HepG2 (cell line): ENCODE data around the gene ADAMTS15. TPM values are rescaled to one million over a fixed set of nuclear protein-coding genes. Genes with fewer than 3 reads are reported as not detected.

Experiments
- ATAC-seq: fragments of 200-7000 bp; cut with Tn5 transposase; 3 replicates; pipeline ENCODE4 v1.9.1; 2020; ENCODE audit warnings: mild to moderate bottlenecking, moderate library complexity
- BruUV-seq: library from RNA; stranded (reverse); fragments of 400-500 nt; replicated peaks from 2 replicates; lab custom pipeline; 2021; lab: Mats Ljungman, UMichigan
- CTCF ChIA-PET: fragments of 300-600 bp; formaldehyde crosslinking; extraction: SDS; loops from one replicate; lab custom pipeline; 2021; ENCODE audit warnings: low total read pairs, inconsistent platforms, low intra/inter-chr PET ratio; lab: Yijun Ruan, JAX
- POLR2A ChIA-PET: fragments of 350-600 bp; sonication (Branson Sonifier 250); formaldehyde crosslinking; loops from one replicate; lab custom pipeline; 2020; ENCODE audit warnings: antibody characterized with exemption, inconsistent platforms; lab: Yijun Ruan, JAX
- DNase-seq: peaks from one replicate; pipeline ENCODE4 v3.0.0-alpha.2; 2015; ENCODE audit warnings: low spot score
- FAIRE-seq: peaks from 3 replicates; lab custom pipeline; 2011; peaks lifted over from hg19 to GRCh38; lab: Jason Lieb, UNC
- H2AFZ ChIP-seq: one replicate; pipeline ENCODE4 v1.6.1; 2011; ENCODE audit warnings: low read length, inconsistent platforms
- H3K27ac ChIP-seq: fragments of 300-600 bp; 3 replicates; pipeline ENCODE4 v1.8.0; 2011; ENCODE audit warnings: mixed run types, mild to moderate bottlenecking, mixed read lengths, low read length, inconsistent platforms; ENCODE audit not compliant: insufficient read depth; ENCODE audit errors: extremely low read length
- H3K27me3 ChIP-seq, 2 experiments: fragments of 200-600 bp in 1 of 2; 2 replicates in 1 of 2; 3 replicates in 1 of 2; pipeline versions ENCODE4 v1.6.0 to v1.8.0; 2011; ENCODE audit warnings: low read length in 2 of 2, mild to moderate bottlenecking in 2 of 2, moderate library complexity in 2 of 2, inconsistent platforms in 1 of 2; ENCODE audit not compliant: insufficient read depth in 2 of 2, control insufficient read depth in 1 of 2
- H3K36me3 ChIP-seq, 2 experiments: fragments of 200-600 bp in 1 of 2; replicated peaks in 1 of 2; 2 replicates in 1 of 2; 3 replicates in 1 of 2; pipeline versions ENCODE4 v1.5.1 to v1.8.0; 2011; ENCODE audit warnings: low read length in 2 of 2, inconsistent platforms in 1 of 2; ENCODE audit not compliant: insufficient read depth in 2 of 2, control insufficient read depth in 1 of 2
- H3K4me1 ChIP-seq: 2 replicates; pipeline ENCODE4 v1.5.1; 2012; ENCODE audit warnings: low read length, inconsistent platforms; ENCODE audit not compliant: insufficient read depth
- H3K4me2 ChIP-seq: 2 replicates; pipeline ENCODE4 v1.6.0; 2011; ENCODE audit warnings: low read depth, low read length, inconsistent platforms
- H3K4me3 ChIP-seq, 3 experiments: fragments of 200-600 bp in 1 of 3; sonication (generic), shearing (Covaris generic) in 1 of 3; replicated peaks in 1 of 3; 2 replicates each; pipeline ENCODE4 v1.5.1; 2011 to 2016; ENCODE audit warnings: low read length in 3 of 3, inconsistent platforms in 2 of 3, low read depth in 2 of 3, mild to moderate bottlenecking in 2 of 3, control low read depth in 1 of 3, mixed read lengths in 1 of 3; ENCODE audit not compliant: insufficient read depth in 1 of 3
- H3K79me2 ChIP-seq: one replicate; pipeline ENCODE4 v1.6.1; 2011; ENCODE audit warnings: low read length, inconsistent platforms; ENCODE audit not compliant: insufficient read depth
- H3K9ac ChIP-seq: 2 replicates; pipeline ENCODE4 v1.6.0; 2011; ENCODE audit warnings: mild to moderate bottlenecking, low read depth, low read length, inconsistent platforms; ENCODE audit not compliant: insufficient read depth
- H3K9me3 ChIP-seq: 2 replicates; pipeline ENCODE4 v1.5.1; 2012; ENCODE audit warnings: mild to moderate bottlenecking, low read length
- H4K20me1 ChIP-seq: 2 replicates; pipeline ENCODE4 v1.6.0; 2011; ENCODE audit warnings: inconsistent platforms, mild to moderate bottlenecking, low read length, moderate library complexity; ENCODE audit not compliant: insufficient read depth
- ARID2 ChIP-seq: sonication (generic); formaldehyde crosslinking; IDR thresholded peaks from 2 replicates; pipeline ENCODE4 v1.8.1; 2022; ENCODE audit warnings: mild to moderate bottlenecking, missing genetic modification reagents, borderline replicate concordance
- BCL6 ChIP-seq: IDR thresholded peaks from 2 replicates; pipeline ENCODE4 v1.6.1; 2016; ENCODE audit warnings: missing genetic modification reagents, missing compliant biosample characterization
- CHD2 ChIP-seq: IDR thresholded peaks from 2 replicates; pipeline ENCODE4 v1.6.1; 2011; ENCODE audit warnings: low read depth, low read length, improper control_type of control experiment
- ETS1 ChIP-seq: sonication (generic); formaldehyde crosslinking; IDR thresholded peaks from 2 replicates; pipeline ENCODE4 v1.4.0; 2020; ENCODE audit warnings: missing genetic modification reagents
- GABPB1 ChIP-seq: IDR thresholded peaks from 2 replicates; pipeline ENCODE4 v1.6.1; 2016; ENCODE audit warnings: mild to moderate bottlenecking, missing genetic modification reagents, moderate library complexity, missing compliant biosample characterization
- KDM3A ChIP-seq: IDR thresholded peaks from 2 replicates; pipeline ENCODE4 v1.6.1; 2018; ENCODE audit warnings: low read depth, missing compliant biosample characterization
- KMT2B ChIP-seq: IDR thresholded peaks from 2 replicates; pipeline ENCODE4 v1.6.1; 2016; ENCODE audit warnings: missing genetic modification reagents, missing compliant biosample characterization
- LBX2 ChIP-seq: sonication (generic); formaldehyde crosslinking; IDR thresholded peaks from 2 replicates; pipeline ENCODE4 v1.5.0; 2020; ENCODE audit warnings: missing genetic modification reagents, mild to moderate bottlenecking, borderline replicate concordance
- RBM22 ChIP-seq: fragments of 200-400 bp; formaldehyde crosslinking; optimal IDR thresholded peaks from 2 replicates; pipeline ENCODE3; 2017; ENCODE audit warnings: mild to moderate bottlenecking, low read length, moderate library complexity
- RORA ChIP-seq: sonication (generic); formaldehyde crosslinking; IDR thresholded peaks from 2 replicates; pipeline ENCODE4 v1.5.0; 2020; ENCODE audit warnings: mild to moderate bottlenecking, missing genetic modification reagents, moderate library complexity
- SP5 ChIP-seq: IDR thresholded peaks from 2 replicates; pipeline ENCODE4 v1.6.1; 2016; ENCODE audit warnings: low read depth, borderline replicate concordance
- TFAP4 ChIP-seq: sonication (generic); IDR thresholded peaks from 2 replicates; pipeline ENCODE4 v1.6.1; 2016; ENCODE audit warnings: low read depth, borderline replicate concordance
- ZNF256 ChIP-seq: sonication (generic); formaldehyde crosslinking; conservative IDR thresholded peaks from 2 replicates; pipeline ENCODE4 v1.4.0; 2020; ENCODE audit warnings: missing genetic modification reagents
- ZNF280D ChIP-seq: sonication (generic); formaldehyde crosslinking; IDR thresholded peaks from 2 replicates; pipeline ENCODE4 v1.5.1; 2020; ENCODE audit warnings: mild to moderate bottlenecking, missing genetic modification reagents
- ZNF496 ChIP-seq: sonication (generic); formaldehyde crosslinking; IDR thresholded peaks from 2 replicates; pipeline ENCODE4 v1.8.1; 2023; ENCODE audit warnings: mild to moderate bottlenecking, moderate library complexity, missing genetic modification reagents; ENCODE audit not compliant: insufficient replicate concordance
- ZNF709 ChIP-seq: sonication (generic); formaldehyde crosslinking; IDR thresholded peaks from 2 replicates; pipeline ENCODE4 v1.5.0; 2020; ENCODE audit warnings: mild to moderate bottlenecking, missing genetic modification reagents
- ZNF737 ChIP-seq: sonication (generic); formaldehyde crosslinking; IDR thresholded peaks from 2 replicates; pipeline ENCODE4 v1.5.0; 2020; ENCODE audit warnings: missing genetic modification reagents, mild to moderate bottlenecking, borderline replicate concordance
- ZUFSP ChIP-seq: sonication (generic); formaldehyde crosslinking; IDR thresholded peaks from 2 replicates; pipeline ENCODE4 v1.9.0; 2021; ENCODE audit warnings: missing genetic modification reagents, mild to moderate bottlenecking, borderline replicate concordance
- WGBS: methylation state at CpG from one replicate; pipeline ENCODE4 v1.1.6; 2017; ENCODE audit warnings: low lambda C conversion rate; 5-methylcytosine and 5-hydroxymethylcytosine counted together
- in situ Hi-C: cut with HindIII; loops from 2 replicates; pipeline ENCODE4 v1.10.0; 2017; ENCODE audit warnings: low pct_unique_long_range_greater_than_20kb; ENCODE audit not compliant: extremely low pct_ligation_motif_present
- intact Hi-C: fragments of 100-400 bp; cut with micrococcal nuclease; formaldehyde crosslinking; loops from one replicate; pipeline ENCODE4 v1.10.0; 2022; ENCODE audit not compliant: unreplicated experiment
- polyA plus RNA-seq, 8 experiments: library from polyadenylated mRNA; depleted of rRNA in 3 of 8; stranded (reverse) in 7 of 8; unstranded in 1 of 8; fragments of >200 nt; fragmentation: Illumina TruSeq in 4 of 8; extraction: Trizol in 4 of 8; gene quantifications; 2 replicates each; pipeline versions ENCODE4 v1.2.1 to v1.2.3, GENCODE V29; 2011 to 2016; ENCODE audit warnings: low read depth in 4 of 8, missing spikeins in 1 of 8, mixed read lengths in 1 of 8; ENCODE audit not compliant: insufficient read depth in 1 of 8
- total RNA-seq, 5 experiments: library from RNA; depleted of rRNA; stranded (reverse); fragments of >200 nt; fragmentation: Illumina TruSeq; extraction: Trizol; gene quantifications; 2 replicates each; pipeline ENCODE4 v1.2.3, GENCODE V29; 2016; ENCODE audit warnings: low read depth in 1 of 5

ADAMTS15 gene
- total and polyA plus RNA-seq, 2 of the 13 experiments (the other 11 are each of a cell fraction or from before 2014, with no cell fraction given): 0.01 to 0.02 TPM

- H3K4me2 ChIP-seq: no peak overlapping the region
- BruUV-seq: no TSS peak
- no peak overlapping the region for H2AFZ ChIP-seq
- no peaks in the 10 kb centered on the region for H3K4me1 ChIP-seq
- H3K27me3 ChIP-seq: peaks cover 4 to 44% of the 10 kb centered on the region in 2 experiments; a peak in 2 of 5 replicates
- no peak overlapping the region for H3K9ac ChIP-seq
- DNase-seq: no peak
- no peak overlapping the region for H3K27ac ChIP-seq
- H3K79me2 ChIP-seq: no peaks in the 10 kb centered on the region
- POLR2A ChIA-PET: no interaction called here
- no peaks in the 10 kb centered on the region for H3K36me3 ChIP-seq
- no peaks in the 10 kb centered on the region for H3K9me3 ChIP-seq
- WGBS: 88% methylated on average over 11 of the region's 64 CpGs
- no peaks in the 10 kb centered on the region for H4K20me1 ChIP-seq
- FAIRE-seq: no peak
- H3K4me3 ChIP-seq: no peak overlapping the region
- ATAC-seq: no peak
- in situ Hi-C loops: no loop called here
- intact Hi-C loops: no loop called here
- CTCF ChIA-PET: no interaction called here
- TF ChIP-seq ZNF496 (CRISPR knock-in tag) (no peak), KMT2B (CRISPR knock-in tag) (no peak), ARID2 (CRISPR knock-in tag) (no peak), GABPB1 (CRISPR knock-in tag) (no peak), TFAP4 (no peak), ZNF280D (no peak), RORA (CRISPR knock-in tag) (no peak), CHD2 (no peak), KDM3A (CRISPR knock-in tag) (no peak), RBM22 (no peak), ZNF709 (CRISPR knock-in tag) (no peak), BCL6 (CRISPR knock-in tag) (no peak), ETS1 (CRISPR knock-in tag) (no peak), LBX2 (CRISPR knock-in tag) (no peak), SP5 (CRISPR knock-in tag) (no peak), ZNF256 (CRISPR knock-in tag) (no peak), ZUFSP (no peak), ZNF737 (CRISPR knock-in tag) (no peak)
Measured at GRCh38 chr11:130449310-130449990, 1.0 kb downstream of the ADAMTS15 start.
